ENCODE results near the gene CENPM. TPM values are rescaled to one million over a fixed set of nuclear protein-coding genes. Genes with fewer than 3 reads are reported as not detected.

The CENPM gene
- total RNA-seq, 2 donors from 2014 or later: not detected

- DNase-seq (ENCODE audit: low spot score): no peak
- intact Hi-C loops (cut with DNase I): no loop called here
Observed at GRCh38 chr22:41907436-41908401, 39.2 kb downstream of the CENPM start.

- intact Hi-C loops (cut with DNase I): no loop called here
- no peak for DNase-seq (ENCODE audit: low spot score)
Observed at GRCh38 chr22:41906822-41907221, 40.1 kb downstream of the CENPM start.

DNA sequence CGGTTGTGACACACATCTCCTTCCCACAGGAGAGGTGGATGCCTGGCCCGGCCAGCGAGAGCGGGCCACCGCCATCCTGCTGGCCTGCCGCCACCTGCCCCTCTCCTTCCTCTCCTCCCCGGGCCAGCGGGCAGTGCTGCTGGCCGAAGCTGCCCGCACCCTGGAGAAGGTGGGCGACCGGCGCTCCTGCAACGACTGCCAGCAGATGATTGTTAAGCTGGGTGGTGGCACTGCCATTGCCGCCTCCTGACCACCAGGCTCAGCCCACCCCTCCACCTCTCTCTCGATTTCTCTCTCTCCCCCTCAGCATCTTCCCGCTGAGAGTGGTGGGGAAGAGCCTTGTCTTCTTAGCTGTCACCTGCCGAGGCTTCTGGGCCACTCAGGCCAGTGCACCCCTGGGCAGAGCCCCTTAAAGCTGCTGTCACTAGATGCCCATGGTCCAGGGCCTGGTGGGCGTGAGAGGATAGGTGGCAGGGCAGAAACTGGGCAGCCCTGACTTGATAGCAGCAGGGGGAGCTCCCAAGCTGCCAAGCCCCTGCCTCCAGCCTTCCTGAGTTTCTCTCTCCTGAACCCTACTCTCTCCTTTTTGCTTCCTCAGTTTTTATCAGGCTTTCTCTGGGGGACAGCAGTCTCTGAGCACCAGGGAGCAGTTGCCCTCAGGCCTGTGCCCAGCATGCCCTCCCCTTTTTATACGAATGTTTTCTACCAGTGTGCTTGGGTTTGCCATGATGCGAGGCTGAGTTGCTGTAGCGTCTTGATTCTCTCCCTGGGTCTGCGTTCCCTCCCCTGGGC is 41.3 kb downstream of the CENPM start:
- intact Hi-C loops (cut with DNase I): no loop called here
- DNase-seq (ENCODE audit: low spot score): no peak

DNA sequence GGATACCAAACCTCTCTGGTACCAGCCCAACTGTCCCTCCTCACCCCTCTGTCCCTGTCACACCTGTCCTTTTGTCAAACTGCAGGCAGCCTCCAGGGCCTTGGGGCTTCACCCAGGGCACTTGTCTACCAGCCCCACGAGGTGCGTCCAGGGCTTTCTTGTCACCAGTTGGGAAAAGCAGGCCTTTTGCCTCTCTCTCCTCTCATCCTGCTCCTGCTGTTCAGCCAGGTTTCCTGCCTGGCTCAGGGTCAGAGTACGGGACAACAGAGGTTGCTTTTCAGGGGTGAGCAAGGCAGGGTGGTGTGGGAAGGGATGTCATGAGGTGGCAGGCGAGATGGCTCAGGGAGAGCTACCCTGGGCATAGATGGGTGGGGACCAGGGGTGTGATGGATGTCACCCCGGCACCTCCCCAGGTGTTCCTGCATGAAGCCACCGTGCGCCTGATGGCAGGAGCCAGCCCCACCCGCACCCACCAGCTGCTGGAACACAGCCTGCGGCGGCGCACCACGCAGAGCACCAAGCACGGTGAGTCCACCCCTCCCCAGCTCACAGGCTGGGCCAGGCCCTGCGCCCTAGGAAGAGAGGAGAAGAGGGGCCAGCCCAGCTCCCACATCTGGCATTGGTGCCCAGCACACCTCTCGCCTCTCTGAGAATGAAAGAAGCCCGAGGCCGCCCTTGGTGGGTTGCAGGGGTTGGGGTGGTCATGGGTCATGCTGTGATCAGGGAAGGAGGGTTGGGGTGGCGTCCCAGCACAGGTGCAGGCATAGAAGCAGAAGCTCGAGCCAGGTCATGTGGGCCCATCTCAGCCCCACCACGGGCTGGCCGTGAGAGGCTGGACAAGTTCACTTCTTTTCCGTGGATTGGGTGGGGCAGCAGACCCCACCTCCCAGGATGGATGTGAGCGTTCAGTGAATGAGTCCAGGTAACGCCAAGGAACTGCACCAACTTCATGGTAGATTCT is 42.2 kb downstream of the CENPM start:
- no peak for DNase-seq (ENCODE audit: low spot score)
- intact Hi-C loops (cut with DNase I): no loop called here

DNA sequence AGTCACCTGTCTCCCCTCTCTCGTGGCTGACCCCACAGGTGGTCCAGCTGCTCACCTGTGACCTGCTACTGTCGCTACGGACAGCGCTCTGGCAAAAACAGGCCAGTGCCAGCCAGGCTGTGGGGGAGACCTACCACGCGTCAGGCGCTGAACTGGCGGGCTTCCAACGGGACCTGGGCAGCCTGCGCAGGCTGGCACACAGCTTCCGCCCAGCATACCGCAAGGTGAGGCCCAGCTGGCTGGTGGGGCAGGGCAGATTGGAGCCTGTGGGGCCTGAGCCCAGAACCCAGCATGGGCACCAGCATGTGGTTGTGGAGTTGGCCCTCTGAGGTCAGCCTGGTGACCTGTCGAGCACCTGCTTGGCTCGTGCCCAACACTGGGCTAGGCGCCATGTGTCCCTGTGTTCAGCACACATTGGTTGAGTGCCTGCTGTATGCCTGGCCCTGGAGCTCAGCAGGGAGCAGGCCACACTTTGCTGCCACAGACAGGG is 44.0 kb downstream of the CENPM start:
- intact Hi-C loops (cut with DNase I): no loop called here
- no peak for DNase-seq (ENCODE audit: low spot score)

DNA sequence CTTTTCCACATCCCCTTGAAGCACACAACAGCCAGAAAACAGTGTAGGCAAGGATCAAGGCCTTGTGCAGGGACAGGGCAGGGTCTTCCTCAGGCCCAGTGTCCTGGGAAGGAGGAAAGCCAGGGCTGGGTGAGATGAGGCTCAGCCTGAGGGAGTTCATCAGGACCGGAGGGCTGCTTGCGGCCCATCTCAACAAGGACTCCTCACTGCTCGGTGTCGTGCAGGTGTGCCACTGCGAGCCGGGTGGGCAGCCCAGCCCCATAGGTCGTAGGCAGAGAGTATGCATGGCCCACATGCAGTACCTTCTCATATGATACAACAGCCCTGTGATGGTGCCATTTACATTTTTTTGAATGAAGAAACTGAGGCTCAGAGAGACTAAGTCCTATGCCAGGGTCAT is 44.9 kb downstream of the CENPM start:
- intact Hi-C loops (cut with DNase I): no loop called here
- no peak for DNase-seq (ENCODE audit: low spot score)

- DNase-seq (ENCODE audit: low spot score): no peak
- intact Hi-C loops (cut with DNase I): no loop called here
Observed at GRCh38 chr22:41900652-41901312, 46.2 kb downstream of the CENPM start.

GRCh38 chr22:41899992-41900651 is 46.8 kb downstream of the CENPM start:
- no peak for DNase-seq (ENCODE audit: low spot score)
- intact Hi-C loops (cut with DNase I): no loop called here

DNA sequence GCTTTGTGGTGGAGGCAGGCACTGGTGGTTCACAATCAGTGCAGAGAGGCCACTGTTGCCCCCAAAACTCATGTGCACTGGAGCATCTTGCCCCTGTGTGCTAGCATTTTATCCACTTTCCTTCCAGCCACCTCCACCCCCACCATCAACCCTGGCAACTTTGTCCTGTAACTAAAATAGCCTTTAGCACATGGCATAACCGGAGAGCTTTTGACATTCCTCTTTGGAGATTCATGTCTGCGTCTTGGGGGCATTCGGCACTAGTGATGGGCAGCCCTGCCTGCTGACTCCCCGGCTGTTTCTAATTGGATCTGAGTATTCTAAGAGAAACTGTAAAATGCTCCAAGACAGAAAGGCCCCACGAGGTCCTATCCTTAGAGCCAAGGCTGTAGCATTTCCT is 47.8 kb downstream of the CENPM start:
- no peak for DNase-seq (ENCODE audit: low spot score)
- intact Hi-C loops (cut with DNase I): no loop called here

DNA sequence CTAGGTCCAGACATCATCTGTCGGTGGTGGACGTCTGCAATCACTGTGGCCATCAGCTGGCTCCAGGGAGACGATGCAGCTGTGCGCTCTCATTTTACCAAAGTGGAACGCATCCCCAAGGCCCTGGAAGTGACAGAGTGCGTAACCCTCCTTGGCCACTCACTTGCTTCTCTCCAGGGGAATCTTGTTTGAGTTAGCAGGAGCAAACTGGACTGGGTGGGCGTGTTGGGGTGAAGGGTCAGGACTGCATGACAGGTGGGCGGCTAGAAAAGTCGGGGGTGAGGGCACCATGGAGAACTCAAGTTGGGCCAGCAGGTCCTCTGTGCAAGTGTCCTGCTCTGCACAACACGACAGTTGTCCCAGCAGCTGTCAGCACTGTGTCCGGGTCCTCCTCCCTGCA is 48.3 kb downstream of the CENPM start:
- intact Hi-C loops (cut with DNase I): no loop called here
- peak; percentile 50 for DNase-seq (ENCODE audit: low spot score)

DNA sequence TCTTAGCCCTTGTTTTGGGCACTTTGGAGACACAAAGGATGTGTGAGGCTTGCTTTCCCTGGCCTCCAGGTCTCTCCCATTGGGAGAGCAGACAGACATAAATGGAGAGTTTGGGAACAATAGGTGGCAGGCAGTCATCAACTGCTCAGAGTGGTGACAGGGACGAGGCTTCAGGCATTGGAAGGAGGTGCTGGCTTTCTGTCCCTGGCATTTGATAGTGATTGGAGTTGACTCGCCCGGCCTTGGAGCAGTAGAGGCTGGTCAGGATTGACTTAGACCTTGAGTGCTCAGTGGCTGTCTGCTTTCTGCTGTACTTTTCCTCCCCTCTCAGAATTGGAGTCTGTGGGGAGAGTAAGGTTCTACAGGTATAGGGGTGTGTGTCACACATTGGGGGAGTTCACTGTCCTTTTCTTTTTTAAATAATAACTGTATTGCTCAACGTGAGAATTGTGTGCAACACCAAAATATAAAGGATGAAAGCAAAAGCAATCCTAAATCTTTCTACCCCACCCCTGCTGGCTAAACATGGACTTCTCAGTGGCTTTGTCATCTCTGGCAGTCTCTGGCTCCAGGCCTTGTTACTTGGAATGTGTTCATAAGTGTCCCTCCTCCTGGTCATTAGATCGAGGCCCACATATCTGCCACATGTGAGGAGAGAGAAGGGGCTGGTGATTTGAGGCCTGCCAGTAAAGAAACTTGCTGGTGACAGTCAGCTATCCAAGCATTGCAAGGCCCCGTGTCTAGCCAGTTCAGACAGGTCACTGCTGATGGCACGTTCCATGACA is 53.2 kb downstream of the CENPM start:
- no peak for DNase-seq (ENCODE audit: low spot score)
- intact Hi-C loops (cut with DNase I): no loop called here

DNA sequence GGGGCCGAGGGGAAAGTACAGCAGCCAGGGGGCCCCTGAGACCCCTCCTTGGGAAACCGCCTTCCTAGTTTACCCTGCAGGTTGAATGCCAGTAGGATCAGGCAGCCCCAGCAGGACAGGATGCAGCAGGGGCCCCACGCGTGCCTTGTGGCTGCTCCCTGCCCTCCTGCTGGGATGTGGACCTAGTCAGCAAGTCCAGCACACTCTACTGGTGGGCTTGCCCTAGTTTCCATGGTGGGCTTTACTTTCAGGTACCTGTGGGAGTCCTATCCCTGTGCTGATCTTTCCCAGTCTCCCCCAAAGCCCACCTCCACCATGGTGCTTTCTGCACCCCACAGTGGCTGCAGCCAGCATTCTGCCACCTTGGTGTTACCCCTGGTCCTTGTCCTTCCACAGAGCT is 54.2 kb downstream of the CENPM start:
- intact Hi-C loops (cut with DNase I): no loop called here
- DNase-seq (ENCODE audit: low spot score): no peak

- no peak for DNase-seq (ENCODE audit: low spot score)
- intact Hi-C loops (cut with DNase I): loop anchor here in 1 of 2 donors (1.0 kb wide), 1 partner anchor 24 kb away; the partner anchor contains the start of gene SHISA8
Observed at GRCh38 chr22:41891407-41891806, 55.5 kb downstream of the CENPM start.
